Measurements from ENCODE around the gene APOC3. TPM values are rescaled to one million over a fixed set of nuclear protein-coding genes. Genes with fewer than 3 reads are reported as not detected.

The APOC3 gene
- 1.3 TPM for polyA plus RNA-seq (2012; ENCODE audit: insufficient read depth, insufficient read length, low read depth)

- no peaks in the 10 kb centered on the region for H3K9me3 ChIP-seq
- H3K27me3 ChIP-seq = no peaks in the 10 kb centered on the region
- no peak within 1 kb of the TSS for H3K4me3 ChIP-seq (ENCODE audit: low read depth, low read length)
- no peak for TF ChIP-seq CTCF (IDR thresholded peaks at IDR 0.05; ENCODE audit: low read depth, low read length)
- DNase-seq = peak; percentile 34
- peaks cover 11% of the 10 kb centered on the region for H3K4me1 ChIP-seq
- no peaks in the 10 kb centered on the region for H3K36me3 ChIP-seq
Measured at GRCh38 chr11:116829525-116830183, at the start of gene APOC3. Gene APOC3 (plus strand): TSS chr11:116829907. CDS start chr11:116830583, 676 bp downstream.

- Histone ChIP-seq H3K4me3 (ENCODE audit: low read depth, low read length) (no peak overlapping the region), H3K4me1 (no peaks in the 10 kb centered on the region), H3K9me3 (no peaks in the 10 kb centered on the region), H3K27me3 (no peaks in the 10 kb centered on the region), H3K36me3 (peaks cover 57% of the 10 kb centered on the region)
- no peak for DNase-seq
- no peak for TF ChIP-seq CTCF (IDR thresholded peaks at IDR 0.05; ENCODE audit: low read depth, low read length)
Measured at GRCh38 chr11:116782728-116783127, 47.0 kb upstream of the APOC3 start.

GRCh38 chr11:116786326-116786725, 43.4 kb upstream of the APOC3 start:
- peaks cover 37% of the 10 kb centered on the region for H3K36me3 ChIP-seq
- no peak for TF ChIP-seq CTCF (IDR thresholded peaks at IDR 0.05; ENCODE audit: low read depth, low read length)
- no peaks in the 10 kb centered on the region for H3K4me1 ChIP-seq
- H3K27me3 ChIP-seq = no peaks in the 10 kb centered on the region
- no peak for DNase-seq
- H3K9me3 ChIP-seq = no peaks in the 10 kb centered on the region
- no peak overlapping the region; the same call in 1 of the 2 replicates for H3K4me3 ChIP-seq (ENCODE audit: low read depth, low read length)

- no peak for TF ChIP-seq CTCF (IDR thresholded peaks at IDR 0.05; ENCODE audit: low read depth, low read length)
- DNase-seq = no peak
- H3K4me3 ChIP-seq (ENCODE audit: low read depth, low read length) = peak overlapping the region; percentile 96
- peaks cover 33% of the 10 kb centered on the region for H3K36me3 ChIP-seq
- H3K4me1 ChIP-seq = no peaks in the 10 kb centered on the region
- H3K27me3 ChIP-seq = no peaks in the 10 kb centered on the region
- H3K9me3 ChIP-seq = no peaks in the 10 kb centered on the region
Measured at GRCh38 chr11:116786966-116787365, 42.7 kb upstream of the APOC3 start.

- Histone ChIP-seq H3K27me3 (no peaks in the 10 kb centered on the region), H3K4me1 (no peaks in the 10 kb centered on the region), H3K4me3 (ENCODE audit: low read depth, low read length) (peak overlapping the region; percentile 96), H3K36me3 (peaks cover 33% of the 10 kb centered on the region), H3K9me3 (no peaks in the 10 kb centered on the region)
- no peak for DNase-seq
- no peak for TF ChIP-seq CTCF (IDR thresholded peaks at IDR 0.05; ENCODE audit: low read depth, low read length)
Measured at GRCh38 chr11:116787436-116787785, 42.3 kb upstream of the APOC3 start.

GRCh38 chr11:116787786-116788486, 41.8 kb upstream of the APOC3 start, which contains the start of gene ZPR1:
Gene ZPR1 (minus strand): TSS chr11:116788023. CDS start chr11:116787990, 33 bp downstream.
- Histone ChIP-seq H3K4me1 (no peaks in the 10 kb centered on the region), H3K4me3 (ENCODE audit: low read depth, low read length) (peak within 1 kb of the TSS; percentile 96), H3K36me3 (peaks cover 33% of the 10 kb centered on the region), H3K9me3 (no peaks in the 10 kb centered on the region), H3K27me3 (no peaks in the 10 kb centered on the region)
- no peak for TF ChIP-seq CTCF (IDR thresholded peaks at IDR 0.05; ENCODE audit: low read depth, low read length)
- peak; percentile 70 for DNase-seq

Data from BE2C (cell line).